CD14-positive monocyte (primary cell): ENCODE results near the gene DIS3L2. TPM values are rescaled to one million over a fixed set of nuclear protein-coding genes. Genes with fewer than 3 reads are reported as not detected.
"Not testable (repeated sequence)": the region's sequence is repeated elsewhere in the genome, so short reads cannot be mapped to it uniquely, and the experiment has no call there.

ENCODE experiments used
- DNase-seq, 3 donors: peaks; one replicate each; pipeline ENCODE4 v3.0.0-alpha.2; 2011 to 2022
- H2AFZ ChIP-seq: 2 replicates; pipeline ENCODE4 v1.6.0; 2012; ENCODE audit warnings: mild to moderate bottlenecking, low read depth, low read length, inconsistent platforms; ENCODE audit not compliant: insufficient read depth, poor library complexity, severe bottlenecking
- H3K27ac ChIP-seq, 2 donors: 1 replicate in 1 of 2; 2 replicates in 1 of 2; pipeline ENCODE4 v1.5.1; 2012 to 2013; ENCODE audit warnings: low read length in 2 of 2, control low read depth in 1 of 2, inconsistent platforms in 1 of 2, low read depth in 1 of 2, mild to moderate bottlenecking in 1 of 2
- H3K27me3 ChIP-seq, 2 donors: one replicate each; pipeline versions ENCODE4 v1.6.0 to v1.6.1; 2011 to 2013; ENCODE audit warnings: low read length in 2 of 2; ENCODE audit not compliant: control insufficient read depth in 2 of 2, insufficient read depth in 2 of 2
- H3K36me3 ChIP-seq, 2 donors: replicated peaks in 1 of 2; 1 replicate in 1 of 2; 2 replicates in 1 of 2; pipeline versions ENCODE4 v1.5.1 to v1.6.1; 2012 to 2013; ENCODE audit warnings: low read length in 2 of 2, control low read depth in 1 of 2, inconsistent platforms in 1 of 2, mild to moderate bottlenecking in 1 of 2; ENCODE audit not compliant: insufficient read depth in 2 of 2, control insufficient read depth in 1 of 2
- H3K4me1 ChIP-seq, 2 donors: 1 replicate in 1 of 2; 2 replicates in 1 of 2; pipeline versions ENCODE4 v1.5.1 to v1.6.1; 2012 to 2013; ENCODE audit warnings: low read length in 2 of 2, control low read depth in 1 of 2, inconsistent platforms in 1 of 2, mild to moderate bottlenecking in 1 of 2, moderate library complexity in 1 of 2; ENCODE audit not compliant: insufficient read depth in 2 of 2, control insufficient read depth in 1 of 2
- H3K4me2 ChIP-seq: replicated peaks from 2 replicates; pipeline ENCODE3; 2012; ENCODE audit warnings: low read length, moderate library complexity, mild to moderate bottlenecking; ENCODE audit not compliant: poor library complexity, severe bottlenecking; ENCODE audit errors: extremely low read depth
- H3K4me3 ChIP-seq, 3 experiments: fragments of 200-600 bp in 1 of 3; sonication (generic) in 1 of 3; replicated peaks in 1 of 3; 1 replicate in 2 of 3; 2 replicates in 1 of 3; pipeline ENCODE4 v1.5.1; 2011 to 2013; ENCODE audit warnings: low read length in 3 of 3, mild to moderate bottlenecking in 3 of 3, control low read depth in 2 of 3, low read depth in 2 of 3, inconsistent platforms in 1 of 3, moderate library complexity in 1 of 3
- H3K79me2 ChIP-seq: 2 replicates; pipeline ENCODE4 v1.6.0; 2012; ENCODE audit warnings: mild to moderate bottlenecking, control low read depth, inconsistent platforms, low read length, moderate library complexity; ENCODE audit not compliant: insufficient read depth
- H3K9ac ChIP-seq: 2 replicates; pipeline ENCODE4 v1.6.0; 2017; ENCODE audit warnings: low read length, mild to moderate bottlenecking; ENCODE audit not compliant: insufficient read depth, poor library complexity, severe bottlenecking
- H3K9me3 ChIP-seq, 2 donors: replicated peaks in 1 of 2; 1 replicate in 1 of 2; 2 replicates in 1 of 2; pipeline versions ENCODE4 v1.5.1 to v1.6.1; 2012 to 2013; ENCODE audit warnings: low read length in 2 of 2, control low read depth in 1 of 2; ENCODE audit not compliant: control insufficient read depth in 1 of 2, insufficient read depth in 1 of 2
- H4K20me1 ChIP-seq: 2 replicates; pipeline ENCODE4 v1.6.0; 2012; ENCODE audit warnings: mild to moderate bottlenecking, low read length, control low read depth, moderate library complexity; ENCODE audit not compliant: insufficient read depth
- H3K27ac Mint-ChIP-seq, 7 donors: one replicate each; pipeline ENCODE4 v1.8.0; 2020; ENCODE audit warnings: mild to moderate bottlenecking in 7 of 7, mixed read lengths in 7 of 7, moderate library complexity in 6 of 7, inconsistent platforms in 2 of 7
- H3K27me3 Mint-ChIP-seq, 3 donors: one replicate each; pipeline ENCODE4 v1.8.0; 2021 to 2022; ENCODE audit warnings: low read depth in 3 of 3, mild to moderate bottlenecking in 3 of 3, mixed read lengths in 3 of 3, moderate library complexity in 3 of 3, inconsistent platforms in 1 of 3
- H3K36me3 Mint-ChIP-seq, 2 donors: one replicate each; pipeline ENCODE4 v1.8.0; 2020; ENCODE audit warnings: mixed read lengths in 2 of 2, inconsistent platforms in 1 of 2, mild to moderate bottlenecking in 1 of 2
- H3K4me1 Mint-ChIP-seq: one replicate; pipeline ENCODE4 v1.8.0; 2020; ENCODE audit warnings: mild to moderate bottlenecking, mixed read lengths
- H3K4me3 Mint-ChIP-seq, 2 donors: one replicate each; pipeline ENCODE4 v1.8.0; 2020; ENCODE audit warnings: mild to moderate bottlenecking in 2 of 2, mixed read lengths in 2 of 2, moderate library complexity in 1 of 2
- H3K9me3 Mint-ChIP-seq, 7 donors: one replicate each; pipeline ENCODE4 v1.8.0; 2020 to 2022; ENCODE audit warnings: mixed read lengths in 7 of 7, mild to moderate bottlenecking in 6 of 7, moderate library complexity in 6 of 7, inconsistent platforms in 2 of 7
- whole genome bisulfite sequencing: methylation state at CpG from one replicate; pipeline ENCODE4 v1.1.5; 2013; ENCODE audit warnings: missing lambda C conversion rate; ENCODE audit not compliant: insufficient coverage; 5-methylcytosine and 5-hydroxymethylcytosine counted together
- intact Hi-C, 2 donors: fragments of 100-400 bp; cut with micrococcal nuclease; formaldehyde crosslinking; loops; one replicate each; pipeline versions ENCODE4 v1.15.0 to v1.15.1; 2023
- polyA plus RNA-seq, 3 donors: library from polyadenylated mRNA; depleted of rRNA in 1 of 3; unstranded in 2 of 3; stranded (reverse) in 1 of 3; fragments of 300-500 nt in 2 of 3; fragments of >200 nt in 1 of 3; fragmentation: Illumina TruSeq in 2 of 3; gene quantifications; 1 replicate in 2 of 3; 2 replicates in 1 of 3; pipeline ENCODE4 v1.2.3, GENCODE V29; 2012 to 2021
- TF ChIP-seq, protein P1 (sequence below): fragments of 200-600 bp; IDR thresholded peaks from one replicate; pipeline ENCODE4 v1.8.0; 2022; ENCODE audit warnings: antibody characterized with exemption, mild to moderate bottlenecking

DIS3L2 gene
- polyA plus RNA-seq, 3 donors: 6.0 to 21.7 (median 6.4) TPM

- Mint-ChIP-seq H3K27ac (no peak overlapping the region), H3K9me3 (no peaks in the 10 kb centered on the region), H3K4me1 (peaks cover 36% of the 10 kb centered on the region), H3K4me3 (no peak overlapping the region), H3K27me3 (peaks cover 0 to 1% (median 1%) of the 10 kb centered on the region in 3 donors), H3K36me3 (peaks cover 3 to 10% of the 10 kb centered on the region in 2 donors)
- peaks cover 20 to 29% of the 10 kb centered on the region in 2 donors for H3K4me1 ChIP-seq
- no peak for DNase-seq
- 100% methylated on average over 3 of the region's 4 CpGs for WGBS
- no peaks in the 10 kb centered on the region for H3K9me3 ChIP-seq
- H3K9ac ChIP-seq: no peak overlapping the region
- H3K79me2 ChIP-seq: no peaks in the 10 kb centered on the region
- H3K4me2 ChIP-seq: no peak overlapping the region
- TF ChIP-seq, protein P1, sequence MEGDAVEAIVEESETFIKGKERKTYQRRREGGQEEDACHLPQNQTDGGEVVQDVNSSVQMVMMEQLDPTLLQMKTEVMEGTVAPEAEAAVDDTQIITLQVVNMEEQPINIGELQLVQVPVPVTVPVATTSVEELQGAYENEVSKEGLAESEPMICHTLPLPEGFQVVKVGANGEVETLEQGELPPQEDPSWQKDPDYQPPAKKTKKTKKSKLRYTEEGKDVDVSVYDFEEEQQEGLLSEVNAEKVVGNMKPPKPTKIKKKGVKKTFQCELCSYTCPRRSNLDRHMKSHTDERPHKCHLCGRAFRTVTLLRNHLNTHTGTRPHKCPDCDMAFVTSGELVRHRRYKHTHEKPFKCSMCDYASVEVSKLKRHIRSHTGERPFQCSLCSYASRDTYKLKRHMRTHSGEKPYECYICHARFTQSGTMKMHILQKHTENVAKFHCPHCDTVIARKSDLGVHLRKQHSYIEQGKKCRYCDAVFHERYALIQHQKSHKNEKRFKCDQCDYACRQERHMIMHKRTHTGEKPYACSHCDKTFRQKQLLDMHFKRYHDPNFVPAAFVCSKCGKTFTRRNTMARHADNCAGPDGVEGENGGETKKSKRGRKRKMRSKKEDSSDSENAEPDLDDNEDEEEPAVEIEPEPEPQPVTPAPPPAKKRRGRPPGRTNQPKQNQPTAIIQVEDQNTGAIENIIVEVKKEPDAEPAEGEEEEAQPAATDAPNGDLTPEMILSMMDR: no peak
- no peak overlapping the region for H3K27ac ChIP-seq
- no peak overlapping the region for H3K4me3 ChIP-seq
- no peaks in the 10 kb centered on the region for H3K36me3 ChIP-seq
- H3K27me3 ChIP-seq: no peaks in the 10 kb centered on the region
- H2AFZ ChIP-seq: no peak overlapping the region
- no peaks in the 10 kb centered on the region for H4K20me1 ChIP-seq
- intact Hi-C loops: no loop called here
Measured at GRCh38 chr2:232323328-232323650, 361.8 kb downstream of the DIS3L2 start.

- H3K36me3 Mint-ChIP-seq, H3K79me2 ChIP-seq, H4K20me1 ChIP-seq, H3K27ac ChIP-seq, intact Hi-C loops, H3K4me3 Mint-ChIP-seq, H3K4me3 ChIP-seq, H2AFZ ChIP-seq, H3K4me2 ChIP-seq, H3K27me3 ChIP-seq, H3K9me3 ChIP-seq, DNase-seq, H3K9ac ChIP-seq, H3K9me3 Mint-ChIP-seq, H3K36me3 ChIP-seq, H3K27me3 Mint-ChIP-seq: not testable (repeated sequence)
- Mint-ChIP-seq H3K4me1 (peaks cover 30% of the 10 kb centered on the region), H3K27ac (peak overlapping the region in 2 of 7 donors; percentile 14 to 66)
- peaks cover 13 to 22% of the 10 kb centered on the region in 2 donors for H3K4me1 ChIP-seq
- 85% methylated on average over 2 of the region's 6 CpGs for WGBS
Measured at GRCh38 chr2:232323967-232324366, 362.5 kb downstream of the DIS3L2 start.
